HEK293T (cell line): ENCODE data around the gene NLRP7.

Source experiments
- CTCF ChIA-PET: fragments of 350-600 bp; formaldehyde crosslinking; extraction: SDS; loops from one replicate; lab custom pipeline; 2021; ENCODE audit warnings: antibody characterized with exemption, inconsistent platforms; lab: Yijun Ruan, JAX
- POLR2A ChIA-PET: fragments of 350-600 bp; formaldehyde crosslinking; extraction: SDS; loops from one replicate; lab custom pipeline; 2020; ENCODE audit warnings: antibody characterized with exemption, inconsistent platforms; lab: Yijun Ruan, JAX
- DNase-seq: peaks from one replicate; pipeline ENCODE4 v3.0.0; 2012; ENCODE audit warnings: mixed read lengths; ENCODE audit errors: extremely low spot score
- ARNT ChIP-seq: fragments of 450-650 bp; IDR thresholded peaks from 2 replicates; pipeline ENCODE4 v1.6.1; 2017; ENCODE audit warnings: mild to moderate bottlenecking
- BHLHE40 ChIP-seq: fragments of 450-650 bp; IDR thresholded peaks from 2 replicates; pipeline ENCODE4 v1.6.1; 2016; ENCODE audit warnings: mild to moderate bottlenecking, moderate library complexity, borderline replicate concordance
- CTBP1 ChIP-seq: fragments of 450-650 bp; IDR thresholded peaks from 2 replicates; pipeline ENCODE4 v1.6.1; 2016; ENCODE audit warnings: borderline replicate concordance
- ELF4 ChIP-seq: fragments of 450-650 bp; IDR thresholded peaks from 2 replicates; pipeline ENCODE4 v1.6.1; 2017; ENCODE audit warnings: antibody characterized with exemption
- FOXA1 ChIP-seq: fragments of 450-650 bp; IDR thresholded peaks from 2 replicates; pipeline ENCODE4 v1.6.1; 2016; ENCODE audit warnings: mild to moderate bottlenecking
- FOXK2 ChIP-seq: fragments of 450-650 bp; IDR thresholded peaks from 2 replicates; pipeline ENCODE4 v1.6.1; 2016; ENCODE audit warnings: mild to moderate bottlenecking
- FOXM1 ChIP-seq: fragments of 450-650 bp; IDR thresholded peaks from 2 replicates; pipeline ENCODE4 v1.6.1; 2017; ENCODE audit warnings: mild to moderate bottlenecking, borderline replicate concordance
- HDGF ChIP-seq: fragments of 450-650 bp; IDR thresholded peaks from 2 replicates; pipeline ENCODE4 v1.6.1; 2017; ENCODE audit warnings: antibody characterized with exemption, borderline replicate concordance
- L3MBTL2 ChIP-seq: fragments of 450-650 bp; conservative IDR thresholded peaks from 2 replicates; pipeline ENCODE4 v1.6.1; 2016; ENCODE audit warnings: mild to moderate bottlenecking
- LEF1 ChIP-seq: fragments of 450-650 bp; IDR thresholded peaks from 2 replicates; pipeline ENCODE4 v1.6.1; 2017; ENCODE audit warnings: mild to moderate bottlenecking, borderline replicate concordance
- NFRKB ChIP-seq: fragments of 450-650 bp; IDR thresholded peaks from 2 replicates; pipeline ENCODE4 v1.6.1; 2016; ENCODE audit warnings: mild to moderate bottlenecking, moderate library complexity
- SP1 ChIP-seq: fragments of 450-650 bp; IDR thresholded peaks from 2 replicates; pipeline ENCODE4 v1.6.1; 2017
- SUZ12 ChIP-seq: fragments of 450-650 bp; IDR thresholded peaks from 2 replicates; pipeline ENCODE4 v1.6.1; 2016; ENCODE audit warnings: mild to moderate bottlenecking
- TARDBP ChIP-seq: fragments of 450-650 bp; IDR thresholded peaks from 2 replicates; pipeline ENCODE4 v1.6.1; 2016
- ZNF384 ChIP-seq: fragments of 450-650 bp; IDR thresholded peaks from 2 replicates; pipeline ENCODE4 v1.6.1; 2016
- TF ChIP-seq, protein P1 (sequence below): fragments of 450-650 bp; IDR thresholded peaks from 2 replicates; pipeline ENCODE4 v1.6.1; 2016

The NLRP7 gene

DNA sequence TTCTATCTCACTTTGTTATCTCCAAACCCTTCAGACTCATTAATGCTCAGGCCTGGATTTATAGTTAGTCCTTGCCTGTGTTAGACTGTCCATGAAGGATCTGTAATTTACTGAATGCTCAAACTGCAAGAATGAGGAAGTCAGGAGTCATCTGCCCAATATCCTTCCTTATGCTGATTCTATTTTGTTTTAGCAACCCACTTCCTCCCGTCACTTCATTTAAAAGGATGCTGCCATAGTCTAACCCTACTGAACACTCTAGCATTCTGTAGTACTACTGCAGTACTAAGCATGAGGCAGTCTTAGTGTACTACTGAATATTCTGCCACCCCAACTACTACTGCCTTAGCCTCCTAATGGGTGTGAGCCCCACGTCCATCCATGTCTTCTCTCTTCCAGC lies 71.8 kb downstream of the NLRP7 start:
- CTCF ChIA-PET: no interaction called here

DNA sequence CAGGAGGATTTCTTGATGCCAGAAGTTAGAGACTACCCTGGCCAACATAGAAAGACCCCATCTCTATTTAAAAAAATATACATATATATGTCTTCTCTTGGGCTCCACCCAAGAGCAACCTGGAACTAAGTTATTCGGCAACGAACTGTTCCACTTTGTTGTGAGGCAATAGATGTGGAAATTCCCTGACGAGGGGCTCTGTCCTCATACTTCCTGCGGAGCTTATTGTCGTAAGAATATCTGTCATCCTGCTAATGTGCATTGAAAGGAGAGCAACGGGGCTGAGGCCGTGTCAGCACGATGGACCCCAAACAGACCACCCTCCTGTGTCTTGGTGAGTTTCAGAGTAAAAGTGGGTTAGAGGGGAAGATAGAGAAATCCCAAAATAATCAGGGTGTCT lies 73.3 kb downstream of the NLRP7 start, which contains the start of gene FCAR:
TSS of gene FCAR (plus strand) at position 246 of the 400 bp plus-strand sequence. CDS start at position 301, 55 bp downstream.
- CTCF ChIA-PET: interaction anchor here (0.6 kb wide), 1 partner anchor 414 kb away, joined by 5 read pairs; no protein-coding TSS in a partner anchor
- DNase-seq: no peak
- POLR2A ChIA-PET: no interaction called here
- TF ChIP-seq BHLHE40 (no peak), L3MBTL2 (no peak), FOXK2 (no peak), ARNT (no peak), TARDBP (no peak), ELF4 (no peak), LEF1 (no peak), FOXA1 (no peak), ZNF384 (no peak), CTBP1 (no peak), NFRKB (no peak), SUZ12 (no peak), FOXM1 (no peak), SP1 (no peak), HDGF (no peak)
- TF ChIP-seq, protein P1, sequence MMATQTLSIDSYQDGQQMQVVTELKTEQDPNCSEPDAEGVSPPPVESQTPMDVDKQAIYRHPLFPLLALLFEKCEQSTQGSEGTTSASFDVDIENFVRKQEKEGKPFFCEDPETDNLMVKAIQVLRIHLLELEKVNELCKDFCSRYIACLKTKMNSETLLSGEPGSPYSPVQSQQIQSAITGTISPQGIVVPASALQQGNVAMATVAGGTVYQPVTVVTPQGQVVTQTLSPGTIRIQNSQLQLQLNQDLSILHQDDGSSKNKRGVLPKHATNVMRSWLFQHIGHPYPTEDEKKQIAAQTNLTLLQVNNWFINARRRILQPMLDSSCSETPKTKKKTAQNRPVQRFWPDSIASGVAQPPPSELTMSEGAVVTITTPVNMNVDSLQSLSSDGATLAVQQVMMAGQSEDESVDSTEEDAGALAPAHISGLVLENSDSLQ: no peak

More for the DNA sequence above, 71.8 kb downstream of the NLRP7 start:
- POLR2A ChIA-PET: no interaction called here
- DNase-seq: no peak
- TF ChIP-seq ZNF384: no peak
- TF ChIP-seq HDGF: no peak
- no peak for TF ChIP-seq BHLHE40
- no peak for TF ChIP-seq NFRKB
- TF ChIP-seq FOXK2: no peak
- TF ChIP-seq CTBP1: no peak
- no peak for TF ChIP-seq SUZ12
- no peak for TF ChIP-seq ELF4
- no peak for TF ChIP-seq FOXM1
- no peak for TF ChIP-seq LEF1
- TF ChIP-seq SP1: no peak
- no peak for TF ChIP-seq ARNT
- TF ChIP-seq, protein P1: no peak
- TF ChIP-seq L3MBTL2: no peak
- TF ChIP-seq FOXA1: no peak
- TF ChIP-seq TARDBP: no peak
